Gastroesophageal sphincter (tissue), 4 donors: ENCODE results near the gene USP6NL. TPM values are rescaled to one million over a fixed set of nuclear protein-coding genes. Genes with fewer than 3 reads are reported as not detected.

ENCODE experiments used
- ATAC-seq: fragments of 150-250 bp; one replicate; pipeline ENCODE4 v1.9.1; 2016; ENCODE audit warnings: mild to moderate bottlenecking, moderate library complexity
- H3K27ac ChIP-seq, 4 donors: fragments of 200-600 bp; sonication (generic) in 3 of 4; 1 replicate in 3 of 4; 2 replicates in 1 of 4; pipeline ENCODE4 v1.5.1; 2016 to 2019
- H3K27me3 ChIP-seq: fragments of 200-600 bp; sonication (generic); one replicate; pipeline ENCODE4 v1.5.1; 2019
- H3K36me3 ChIP-seq, 2 donors: fragments of 200-600 bp; sonication (generic); one replicate each; pipeline ENCODE4 v1.5.1; 2019; ENCODE audit warnings: control low read depth in 1 of 2
- H3K4me1 ChIP-seq, 3 donors: fragments of 200-600 bp; sonication (generic); 1 replicate in 2 of 3; 2 replicates in 1 of 3; pipeline ENCODE4 v1.5.1; 2016 to 2019; ENCODE audit warnings: control low read depth in 2 of 3
- H3K4me3 ChIP-seq, 2 donors: fragments of 200-600 bp; sonication (generic); one replicate each; pipeline ENCODE4 v1.5.1; 2019; ENCODE audit warnings: mild to moderate bottlenecking in 1 of 2, moderate library complexity in 1 of 2
- H3K9me3 ChIP-seq, 3 donors: fragments of 200-600 bp; sonication (generic); one replicate each; pipeline ENCODE4 v1.5.1; 2017 to 2019; ENCODE audit warnings: control low read depth in 2 of 3
- CTCF ChIP-seq, 4 experiments: fragments of 200-600 bp in 2 of 4; fragments of 450-650 bp in 2 of 4; sonication (generic) in 1 of 4; IDR thresholded peaks; one replicate each; pipeline ENCODE4 v1.5.1; 2017 to 2019; ENCODE audit warnings: antibody characterized with exemption in 4 of 4, mild to moderate bottlenecking in 2 of 4, moderate library complexity in 2 of 4
- EP300 ChIP-seq: sonication (generic); formaldehyde crosslinking; IDR thresholded peaks from one replicate; pipeline ENCODE4 v1.6.1; 2017; ENCODE audit warnings: antibody characterized with exemption, mild to moderate bottlenecking
- POLR2A ChIP-seq, 2 donors: fragments of 450-650 bp; IDR thresholded peaks; one replicate each; pipeline ENCODE4 v1.6.1; 2017; ENCODE audit warnings: antibody characterized with exemption in 2 of 2, mild to moderate bottlenecking in 2 of 2, moderate library complexity in 1 of 2
- POLR2AphosphoS5 ChIP-seq: sonication (generic); formaldehyde crosslinking; IDR thresholded peaks from one replicate; pipeline ENCODE4 v1.6.1; 2017; ENCODE audit warnings: antibody characterized with exemption
- WGBS, 2 donors: methylation state at CpG; one replicate each; pipeline ENCODE4 v1.1.5; 2018; ENCODE audit warnings: low coverage in 1 of 2; 5-methylcytosine and 5-hydroxymethylcytosine counted together
- total RNA-seq, 4 donors: library from RNA; depleted of rRNA; stranded (reverse); fragments of >200 nt; gene quantifications; one replicate each; pipeline ENCODE4 v1.1.0, GENCODE V29; 2016

Gene USP6NL
- total RNA-seq, 4 donors from 2014 or later, result 9.0 to 14.7 (median 12.5) TPM

- whole genome bisulfite sequencing, 2 donors, result 100% methylated on average over 1 of the region's 2 CpGs; no CpG with 5 or more reads in 1 of the 2 donors
- TF ChIP-seq POLR2A (IDR thresholded peaks at IDR 0.05), result no peak
- no peak for TF ChIP-seq CTCF (IDR thresholded peaks at IDR 0.05)
- no peak for TF ChIP-seq EP300
- no peak for TF ChIP-seq POLR2AphosphoS5
- no peaks in the 10 kb centered on the region for H3K36me3 ChIP-seq
- no peaks in the 10 kb centered on the region for H3K4me1 ChIP-seq
- peaks cover 0 to 21% (median 0%) of the 10 kb centered on the region in 3 donors for H3K9me3 ChIP-seq
- H3K27ac ChIP-seq, result no peak overlapping the region
- H3K27me3 ChIP-seq, result no peaks in the 10 kb centered on the region
- H3K4me3 ChIP-seq, result no peak overlapping the region
- no peak for ATAC-seq
Measured at GRCh38 chr10:11411926-11412545, 199.4 kb downstream of the USP6NL start.

- no peak for TF ChIP-seq EP300
- no peak for TF ChIP-seq POLR2A (IDR thresholded peaks at IDR 0.05)
- TF ChIP-seq POLR2AphosphoS5, result no peak
- Histone ChIP-seq H3K4me1 (no peaks in the 10 kb centered on the region), H3K4me3 (no peak overlapping the region), H3K27me3 (no peaks in the 10 kb centered on the region), H3K36me3 (no peaks in the 10 kb centered on the region), H3K27ac (no peak overlapping the region), H3K9me3 (peaks cover 0 to 21% (median 0%) of the 10 kb centered on the region in 3 donors)
- WGBS, 2 donors, result 67 to 69% methylated on average over 1 to 6 of the region's 11 CpGs
- ATAC-seq, result no peak
Measured at GRCh38 chr10:11409357-11409756, 202.1 kb downstream of the USP6NL start.

GRCh38 chr10:11407939-11408338 is 203.5 kb downstream of the USP6NL start:
- H3K36me3 ChIP-seq, result no peaks in the 10 kb centered on the region
- no peaks in the 10 kb centered on the region for H3K4me1 ChIP-seq
- H3K9me3 ChIP-seq, result peaks cover 0 to 14% (median 0%) of the 10 kb centered on the region in 3 donors
- WGBS, 2 donors, result 60 to 67% methylated on average over 1 to 2 of the region's 2 CpGs
- TF ChIP-seq POLR2A (IDR thresholded peaks at IDR 0.05) (no peak), POLR2AphosphoS5 (no peak), CTCF (IDR thresholded peaks at IDR 0.05) (no peak), EP300 (no peak)
- H3K4me3 ChIP-seq, result no peak overlapping the region
- no peak overlapping the region for H3K27ac ChIP-seq
- ATAC-seq, result no peak
- H3K27me3 ChIP-seq, result no peaks in the 10 kb centered on the region

GRCh38 chr10:11406746-11407145 is 204.7 kb downstream of the USP6NL start:
- 87 to 97% methylated on average over 4 to 5 of the region's 5 CpGs for WGBS, 2 donors
- no peaks in the 10 kb centered on the region for H3K36me3 ChIP-seq
- TF ChIP-seq POLR2AphosphoS5 (no peak), EP300 (no peak), POLR2A (IDR thresholded peaks at IDR 0.05) (no peak), CTCF (IDR thresholded peaks at IDR 0.05) (no peak)
- no peaks in the 10 kb centered on the region for H3K27me3 ChIP-seq
- H3K4me3 ChIP-seq, result no peak overlapping the region
- H3K9me3 ChIP-seq, result peaks cover 0 to 2% (median 0%) of the 10 kb centered on the region in 3 donors
- H3K4me1 ChIP-seq, result no peaks in the 10 kb centered on the region
- no peak for ATAC-seq
- no peak overlapping the region for H3K27ac ChIP-seq

- Histone ChIP-seq H3K27me3 (no peaks in the 10 kb centered on the region), H3K36me3 (no peaks in the 10 kb centered on the region), H3K4me1 (no peaks in the 10 kb centered on the region), H3K4me3 (no peak overlapping the region), H3K27ac (no peak overlapping the region), H3K9me3 (no peaks in the 10 kb centered on the region)
- TF ChIP-seq CTCF (IDR thresholded peaks at IDR 0.05) (no peak), POLR2AphosphoS5 (no peak), POLR2A (IDR thresholded peaks at IDR 0.05) (no peak), EP300 (no peak)
- 78% methylated on average over 10 of the region's 13 CpGs; no CpG with 5 or more reads in 1 of the 2 donors for WGBS, 2 donors
- no peak for ATAC-seq
Measured at GRCh38 chr10:11404901-11405300, 206.5 kb downstream of the USP6NL start.

Other genes starting within 250 kb of the USP6NL start
- gene ECHDC3, start 130.7 kb upstream of the USP6NL start, total RNA-seq, result 10 to 100 TPM in 3 of 4 donors, 1 to 10 TPM in 1; 7.3 to 19.3 (median 14.0) TPM
- 10 to 100 TPM in 1 of 4 donors, 1 to 10 TPM in 2, under 1 TPM in 1; 0.62 to 10.3 (median 1.8) TPM for gene PROSER2, start 211.7 kb upstream of the USP6NL start, total RNA-seq